ENCODE results near the gene MAP1LC3B. TPM values are rescaled to one million over a fixed set of nuclear protein-coding genes. Genes with fewer than 3 reads are reported as not detected.

The MAP1LC3B gene
- total and polyA plus RNA-seq, 2 of the 8 experiments (the other 6 are each of a cell fraction or from before 2014, with no cell fraction given) = 29.5 to 48.5 TPM

DNA sequence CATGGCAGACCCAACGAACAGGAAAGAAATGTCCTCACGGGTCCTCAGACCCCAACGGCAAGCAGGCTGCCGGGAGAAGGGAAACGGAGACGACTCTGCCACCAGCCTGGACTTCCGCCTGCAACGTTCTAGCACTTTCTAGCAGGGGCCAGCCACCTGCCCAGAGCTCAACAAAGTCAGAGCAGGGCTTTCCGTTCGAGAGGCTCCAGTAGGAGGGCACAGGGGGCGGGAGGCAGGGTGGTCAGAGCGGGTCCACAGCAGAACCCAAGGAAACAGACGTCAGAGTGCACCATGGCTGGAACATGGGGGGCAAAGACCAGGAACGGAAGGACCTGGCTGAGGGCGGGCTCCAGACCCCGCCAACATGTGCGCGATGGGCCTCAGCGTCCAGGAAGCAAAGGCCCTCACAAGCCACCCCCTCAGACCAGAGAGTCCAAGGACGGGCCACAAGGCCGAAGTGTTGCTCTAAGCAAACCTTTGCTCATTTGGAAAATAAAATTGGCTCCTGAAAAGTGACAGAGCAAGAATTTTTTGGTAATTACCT is 45.5 kb upstream of the MAP1LC3B start:
- ChIA-PET POLR2A (ENCODE audit: partially characterized antibody) (no interaction called here), CTCF (ENCODE audit: partially characterized antibody) (interaction anchor here (0.6 to 1.3 kb wide), 2 partner anchors 11 to 14 kb away, joined by 3 to 5 read pairs; no protein-coding TSS in a partner anchor)
- Histone ChIP-seq H3K4me2 (ENCODE audit: insufficient read depth in 1 of 2, low read depth in 2 of 2, low read length in 2 of 2) (no peak overlapping the region), H2BK12ac (ENCODE audit: low read depth, low read length) (no peak overlapping the region), H3K9ac (replicated peaks in 1 of 4; ENCODE audit: extremely low read depth in 1 of 4, low read depth in 3 of 4, low read length in 3 of 4) (no peak overlapping the region), H3K18ac (ENCODE audit: extremely low read depth, low read length) (no peak overlapping the region; the same call in 1 of the 2 replicates), H2BK15ac (ENCODE audit: low read length) (no peak overlapping the region), H3K4me1 (replicated peaks in 1 of 4; ENCODE audit: control insufficient read depth in 3 of 4, insufficient read depth in 4 of 4, low read length in 3 of 4) (peaks cover 0 to 11% (median 1%) of the 10 kb centered on the region in 4 experiments; a peak in 3 of 7 replicates), H3K79me2 (ENCODE audit: control insufficient read depth in 1 of 2, insufficient read depth in 2 of 2, low read length in 2 of 2) (no peaks in the 10 kb centered on the region; a peak in 1 of 4 replicates), H3K4ac (replicated peaks; ENCODE audit: insufficient read length, low read depth, low read length) (no peak overlapping the region), H3K9me3 (ENCODE audit: insufficient read depth in 2 of 2, low read depth in 1 of 2, low read length in 1 of 2) (no peaks in the 10 kb centered on the region), H2AFZ (ENCODE audit: low read length) (no peak overlapping the region), H3K79me1 (ENCODE audit: low read depth, low read length) (peaks cover 6% of the 10 kb centered on the region), H3K27me3 (replicated peaks in 1 of 4; ENCODE audit: control insufficient read depth in 3 of 4, extremely low read depth in 1 of 4, insufficient read depth in 3 of 4, low read length in 3 of 4) (no peaks in the 10 kb centered on the region), H4K8ac (ENCODE audit: extremely low read depth, insufficient read depth, low read length) (no peak overlapping the region), H3K23me2 (ENCODE audit: low read depth, low read length) (no peaks in the 10 kb centered on the region), H2AK5ac (ENCODE audit: low read depth, low read length) (no peak overlapping the region), H3K27ac (ENCODE audit: low read depth, low read length) (no peak overlapping the region), H2BK120ac (replicated peaks; ENCODE audit: low read depth, low read length) (no peak overlapping the region), H3K36me3 (ENCODE audit: control insufficient read depth in 2 of 4, insufficient read depth in 4 of 4, low read length in 3 of 4) (peaks cover 0 to 5% (median 3%) of the 10 kb centered on the region in 4 experiments; a peak in 5 of 8 replicates), H3K4me3 (ENCODE audit: extremely low read depth in 1 of 4, insufficient read depth in 2 of 4, low read depth in 3 of 4, low read length in 4 of 4) (no peak overlapping the region), H3K56ac (replicated peaks; ENCODE audit: insufficient read length, low read depth, low read length) (no peak overlapping the region), H3K14ac (ENCODE audit: insufficient read length) (no peak overlapping the region), H2BK5ac (ENCODE audit: low read depth, low read length) (no peak overlapping the region), H4K5ac (ENCODE audit: insufficient read length, low read depth, low read length) (no peak overlapping the region), H2BK20ac (ENCODE audit: low read length) (no peak overlapping the region), H3K23ac (ENCODE audit: insufficient read length) (no peak overlapping the region), H4K20me1 (replicated peaks in 1 of 2; ENCODE audit: control insufficient read depth in 1 of 2, insufficient read depth in 2 of 2, low read length in 2 of 2) (peaks cover 0 to 2% of the 10 kb centered on the region in 2 experiments), H4K91ac (replicated peaks; ENCODE audit: insufficient read length, low read length) (no peak overlapping the region)
- FAIRE-seq (no peak), DNase-seq (ENCODE audit: low read depth in 1 of 2, low spot score in 2 of 2) (no peak)
- WGBS, 2 experiments (ENCODE audit: extremely low coverage in 1 of 2, insufficient coverage in 1 of 2, insufficient read length in 1 of 2, insufficient replicate concordance in 2 of 2, low coverage in 1 of 2, low lambda C conversion rate in 2 of 2, missing lambda C conversion rate in 1 of 2) = 93% methylated on average over 20 of the region's 21 CpGs; no CpG with 5 or more reads in 1 of the 2 experiments
- no peak for TF ChIP-seq GTF2F1 (IDR thresholded peaks at IDR 0.05; ENCODE audit: borderline replicate concordance, low read depth, low read length)
- TF ChIP-seq HDAC6 (IDR thresholded peaks at IDR 0.05; ENCODE audit: low read depth, low read length) = no peak
- TF ChIP-seq EGR1 (IDR thresholded peaks at IDR 0.05; ENCODE audit: borderline replicate concordance, low read depth, low read length) = no peak
- TF ChIP-seq RBBP5 (IDR thresholded peaks at IDR 0.05; ENCODE audit: borderline replicate concordance, low read depth, low read length) = no peak
- TF ChIP-seq TAF1 (IDR thresholded peaks at IDR 0.05; ENCODE audit: low read depth, low read length) = no peak
- no peak for TF ChIP-seq ASH2L (IDR thresholded peaks at IDR 0.05; ENCODE audit: low read length)
